GM21526 (cell line): Measurements from ENCODE around the gene CRIP2.

ENCODE experiments used
- ATAC-seq: cut with Tn5 transposase; IDR thresholded peaks from one replicate; pipeline ENCODE4 v1.9.1; 2021; ENCODE audit warnings: moderate library complexity; ENCODE audit not compliant: unreplicated experiment, low FRiP score

CRIP2 gene

DNA sequence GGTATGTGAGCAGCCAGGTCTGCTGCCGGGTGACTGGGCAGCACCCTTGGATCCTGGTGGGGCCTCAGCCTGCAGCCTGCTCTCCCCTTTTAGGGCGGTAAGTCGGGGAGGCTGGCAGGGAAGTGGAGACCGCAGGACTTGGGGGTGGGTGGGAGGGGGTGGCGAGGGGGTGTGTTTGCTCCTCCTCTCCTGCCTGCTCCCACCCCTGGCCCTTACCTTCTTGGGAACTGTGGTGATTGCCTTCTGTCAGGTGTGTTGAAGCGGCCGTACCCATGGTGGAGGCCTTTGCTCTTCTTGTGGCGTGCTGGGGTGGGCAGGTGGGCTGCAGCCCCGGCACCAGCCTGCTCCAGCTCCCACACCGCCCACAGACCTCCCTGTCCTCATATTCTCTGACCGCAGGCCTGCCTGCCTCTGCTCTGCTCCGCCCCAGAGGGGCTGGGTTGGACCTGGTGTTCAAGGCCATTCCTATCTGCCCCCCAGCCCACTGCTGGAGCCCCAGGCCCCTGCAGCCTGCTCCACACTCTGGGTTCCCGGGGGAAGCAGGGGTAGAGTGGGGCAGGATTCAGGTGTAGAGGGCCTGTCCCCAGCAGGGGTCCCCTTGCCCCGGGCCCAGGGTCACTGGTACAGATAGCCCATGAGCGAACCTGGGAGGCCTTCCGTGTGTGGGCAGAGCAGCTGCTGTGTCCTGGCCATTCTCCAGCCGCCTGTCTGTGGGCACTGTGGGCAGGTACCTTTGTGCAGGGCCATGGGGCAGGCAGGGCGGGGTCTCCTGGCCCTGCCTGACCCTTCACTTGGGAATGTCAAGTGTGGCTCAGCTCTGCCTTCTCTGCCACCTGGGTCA is 21.6 kb downstream of the CRIP2 start:
- no peak for ATAC-seq

DNA sequence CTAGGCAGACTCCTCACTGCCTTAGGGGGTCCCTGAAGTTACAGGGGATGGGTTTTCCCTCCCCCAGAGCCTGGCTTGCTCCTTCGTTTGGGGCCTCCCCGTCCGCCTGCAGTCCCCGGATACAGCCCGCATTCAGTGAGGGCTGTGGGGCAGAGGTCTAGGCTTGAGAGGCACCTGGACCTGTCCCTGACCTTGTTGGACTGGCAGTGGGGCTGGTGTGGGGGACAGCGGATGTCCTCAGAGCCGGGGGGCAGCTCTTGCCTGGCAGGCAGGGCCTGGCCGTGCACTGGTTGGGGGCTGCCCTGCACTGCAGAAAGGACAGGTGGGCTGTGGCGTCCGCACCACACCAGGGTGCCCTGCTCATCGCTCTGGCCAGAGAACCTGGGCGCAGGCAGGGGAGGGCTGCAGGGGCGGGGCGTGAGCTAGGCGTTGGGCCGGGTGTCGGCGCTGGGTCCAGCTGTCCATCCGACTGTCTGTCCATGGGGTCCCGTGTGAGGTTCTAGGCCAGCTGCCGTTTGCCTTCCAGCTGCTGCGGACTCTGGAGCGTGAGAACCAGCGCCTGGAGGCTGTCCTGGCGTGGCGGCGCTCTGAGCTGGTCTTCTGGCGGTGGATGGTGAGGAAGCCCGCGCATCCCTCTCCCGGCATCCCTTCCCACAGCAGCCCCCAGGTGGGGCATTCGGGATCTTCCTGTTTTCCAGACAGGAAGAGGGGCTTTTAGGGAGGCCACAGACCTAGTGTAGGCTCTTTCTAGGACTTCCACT is 22.4 kb downstream of the CRIP2 start:
- ATAC-seq, result no peak

DNA sequence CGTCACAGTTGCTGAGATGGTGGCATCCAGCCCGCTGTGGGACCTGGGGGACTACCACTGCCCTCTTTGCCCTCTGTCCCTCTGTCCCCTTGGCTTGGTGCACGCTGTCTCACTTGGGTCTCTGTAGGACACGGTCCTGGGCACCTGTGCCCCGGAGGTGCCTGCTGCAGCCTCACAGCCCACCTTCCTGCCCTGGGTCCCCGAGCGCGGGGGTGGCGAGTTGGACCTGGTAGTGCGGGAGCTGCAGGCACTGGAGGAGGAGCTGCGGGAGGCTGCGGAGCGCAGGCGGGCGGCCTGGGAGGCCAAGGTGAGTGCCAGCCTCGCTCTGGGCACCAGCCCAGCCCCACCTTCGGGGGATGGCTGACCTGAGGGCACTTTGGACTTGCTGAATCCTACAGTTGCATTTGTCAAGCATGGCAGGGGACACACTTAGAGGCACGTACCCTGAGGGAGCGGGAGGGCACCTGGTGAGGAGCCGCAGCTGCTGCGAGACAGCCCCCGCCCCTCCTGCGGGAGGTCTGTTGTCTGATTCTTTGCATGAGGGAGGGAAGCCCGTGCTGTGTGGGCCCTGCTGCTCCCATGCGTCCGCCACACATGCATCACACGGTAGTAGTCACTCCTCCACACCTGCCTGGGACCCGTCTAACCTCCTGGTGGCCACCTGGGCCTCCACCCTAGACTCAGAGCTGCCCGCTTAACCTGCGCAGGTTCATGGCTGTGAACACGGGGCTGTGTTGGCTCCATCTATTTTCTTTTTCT is 23.2 kb downstream of the CRIP2 start:
- ATAC-seq, result no peak

DNA sequence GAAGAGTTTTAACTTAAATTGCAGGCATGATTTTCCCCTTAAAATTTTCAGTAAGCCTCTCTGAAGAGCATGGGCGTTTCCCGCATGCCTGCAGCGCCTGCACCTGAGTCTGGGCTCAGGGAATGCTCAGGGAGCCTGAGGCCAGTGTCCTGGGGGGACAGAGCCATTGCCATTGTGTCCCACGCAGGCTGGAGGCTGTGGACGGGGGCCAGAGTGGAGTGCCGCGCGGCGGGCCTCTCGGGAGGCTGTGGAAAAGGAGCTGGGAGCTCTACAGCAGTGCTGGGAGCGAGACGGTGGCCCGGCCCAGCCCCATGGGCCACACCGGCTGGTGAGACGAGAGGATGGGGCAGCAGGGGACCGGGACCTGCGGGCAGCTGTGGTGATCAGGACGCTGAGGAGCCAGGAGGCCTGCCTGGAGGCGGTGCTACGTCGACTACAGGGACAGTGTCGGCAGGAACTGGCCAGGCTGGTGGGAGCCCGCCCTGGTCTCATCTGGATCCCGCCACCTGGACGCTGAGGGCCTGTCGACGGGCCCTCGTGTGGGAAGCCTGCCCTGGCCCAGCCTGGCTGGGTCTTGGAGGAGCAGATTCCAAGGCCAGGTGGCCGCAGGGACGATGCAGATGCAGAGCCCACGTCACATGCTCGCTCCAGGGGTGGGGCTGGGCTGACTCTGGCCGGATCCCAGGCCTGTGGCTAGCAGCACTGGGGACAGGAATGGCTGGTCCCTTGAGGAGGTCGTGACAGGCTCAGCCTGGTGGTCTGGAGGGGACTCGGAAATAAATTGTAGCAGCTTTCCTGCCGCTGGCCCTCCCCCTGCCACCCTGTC is 24.0 kb downstream of the CRIP2 start:
- no peak for ATAC-seq

DNA sequence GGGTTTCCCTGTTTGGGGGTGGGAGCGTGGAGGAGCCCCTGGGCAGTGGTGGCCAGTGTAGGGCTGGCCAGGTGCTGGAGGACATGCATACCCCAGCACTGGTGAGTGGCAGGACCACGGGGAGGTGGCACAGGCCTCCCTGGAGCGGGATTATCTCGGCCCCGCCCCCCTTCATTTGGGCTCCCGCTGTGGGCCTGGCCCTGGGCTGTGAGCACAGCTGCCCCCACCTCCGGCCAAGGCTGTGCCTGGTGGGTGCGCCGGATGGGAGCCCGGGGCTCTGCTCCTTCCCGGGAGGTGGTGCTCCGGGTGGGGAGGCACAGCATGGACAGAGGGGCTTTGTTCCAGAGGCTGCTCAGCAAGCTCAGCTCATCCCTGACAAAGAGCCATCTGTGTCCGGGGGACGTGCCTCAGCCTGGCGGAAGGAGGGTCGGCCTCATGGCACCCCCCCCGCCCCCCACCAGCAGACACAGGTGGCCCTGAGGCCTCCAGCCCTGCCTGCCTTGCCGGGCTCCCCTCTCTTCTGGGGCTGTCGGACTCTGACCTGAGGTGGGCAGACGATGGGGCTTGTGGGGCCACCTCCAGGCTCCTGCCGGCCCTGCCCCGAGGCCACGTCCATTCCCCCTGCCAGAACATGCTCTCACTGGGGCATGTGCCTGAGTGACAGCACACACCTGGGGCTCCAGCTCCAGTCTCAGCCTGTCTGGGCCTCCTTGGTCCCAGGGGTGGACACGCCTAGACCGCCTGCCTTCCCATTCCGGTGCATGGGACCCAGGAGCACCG is 24.8 kb downstream of the CRIP2 start:
- ATAC-seq, result no peak

DNA sequence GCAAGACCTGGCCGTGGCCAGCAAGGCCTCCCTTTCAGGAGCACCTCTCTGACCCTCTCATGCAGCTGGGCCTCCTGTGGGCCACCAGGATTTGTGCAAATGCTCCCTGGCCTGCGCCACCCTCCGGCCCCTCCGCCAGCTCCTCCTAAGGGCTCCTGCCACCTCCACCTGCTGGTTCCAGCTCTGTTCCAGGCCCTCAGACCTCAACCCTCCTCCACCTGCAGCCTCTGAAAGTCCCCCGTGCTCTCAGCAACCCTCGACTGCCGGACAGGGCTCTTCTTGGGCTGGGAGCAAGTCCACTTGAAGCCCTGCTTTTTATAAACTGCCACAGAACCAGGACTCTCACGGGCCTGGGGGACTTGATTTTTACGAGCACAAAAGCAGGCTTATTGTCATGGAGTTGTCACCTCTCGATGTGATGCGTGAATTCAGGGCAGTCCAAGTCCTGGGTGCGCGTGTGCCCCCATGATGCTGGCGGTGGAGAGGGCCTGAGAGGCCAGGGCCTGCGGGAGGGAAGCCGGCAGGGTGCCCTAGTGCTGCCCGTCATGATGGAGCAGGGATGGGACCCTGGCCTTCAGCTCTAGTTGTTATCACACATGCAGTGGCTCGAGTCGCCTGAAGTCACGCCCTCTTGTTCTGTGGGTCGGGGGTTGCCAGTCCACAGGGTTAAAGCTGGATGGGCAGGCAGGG is 25.6 kb downstream of the CRIP2 start:
- ATAC-seq, result no peak

DNA sequence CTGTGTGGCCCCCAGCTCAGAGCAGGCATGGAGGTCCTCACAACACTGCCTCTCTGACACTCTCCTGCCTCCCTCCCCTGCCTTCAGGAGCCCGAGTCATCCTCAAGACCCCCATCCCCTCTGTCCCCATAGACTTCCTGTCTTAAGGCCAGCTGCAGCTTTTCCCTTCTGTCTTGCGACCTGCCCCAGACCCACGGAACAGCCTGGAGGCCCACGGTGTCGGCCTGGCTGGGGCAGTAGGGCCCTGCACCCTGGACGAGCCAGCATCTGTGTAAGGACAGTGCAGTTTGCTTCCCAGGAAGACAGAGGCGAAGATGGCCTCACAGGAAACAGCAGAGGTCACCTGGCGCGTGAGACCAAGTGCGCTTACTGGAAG is 26.1 kb downstream of the CRIP2 start:
- no peak for ATAC-seq

DNA sequence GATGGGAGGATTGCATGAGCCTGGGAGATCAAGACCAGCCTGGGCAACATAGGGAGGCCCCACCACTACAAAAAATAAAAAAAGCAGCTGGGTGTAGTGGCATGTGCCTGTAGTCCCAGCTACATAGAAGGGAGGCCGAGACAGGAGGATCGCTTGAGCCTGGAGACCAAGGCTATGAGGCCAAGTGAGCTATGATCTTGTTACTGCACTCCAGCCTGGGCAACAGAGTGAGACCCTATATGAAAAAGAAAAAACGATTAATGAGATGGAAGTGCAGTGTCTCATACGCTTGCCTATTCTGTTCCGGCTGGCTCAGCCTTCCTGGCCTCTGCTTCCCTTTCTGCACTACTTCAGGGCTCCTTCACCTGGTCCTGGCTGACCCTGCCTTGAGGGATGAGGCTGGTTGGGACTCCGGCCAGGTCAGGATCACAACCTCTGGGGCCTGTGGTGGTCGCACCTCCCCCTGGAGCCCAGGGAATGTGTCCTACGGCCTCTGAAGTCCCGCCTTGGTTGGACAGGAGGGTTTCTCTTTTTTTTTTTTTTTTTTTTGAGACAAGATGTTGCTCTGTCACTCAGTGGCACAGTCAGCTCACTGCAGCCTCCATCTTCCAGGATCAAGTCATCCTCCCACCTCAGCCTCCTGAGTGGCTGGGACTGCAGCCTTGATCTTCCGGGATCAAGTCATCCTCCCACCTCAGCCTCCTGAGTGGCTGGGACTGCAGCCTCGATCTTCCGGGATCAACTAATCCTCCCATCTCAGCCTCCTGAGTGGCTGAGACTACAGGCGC is 27.1 kb downstream of the CRIP2 start:
- no peak for ATAC-seq

DNA sequence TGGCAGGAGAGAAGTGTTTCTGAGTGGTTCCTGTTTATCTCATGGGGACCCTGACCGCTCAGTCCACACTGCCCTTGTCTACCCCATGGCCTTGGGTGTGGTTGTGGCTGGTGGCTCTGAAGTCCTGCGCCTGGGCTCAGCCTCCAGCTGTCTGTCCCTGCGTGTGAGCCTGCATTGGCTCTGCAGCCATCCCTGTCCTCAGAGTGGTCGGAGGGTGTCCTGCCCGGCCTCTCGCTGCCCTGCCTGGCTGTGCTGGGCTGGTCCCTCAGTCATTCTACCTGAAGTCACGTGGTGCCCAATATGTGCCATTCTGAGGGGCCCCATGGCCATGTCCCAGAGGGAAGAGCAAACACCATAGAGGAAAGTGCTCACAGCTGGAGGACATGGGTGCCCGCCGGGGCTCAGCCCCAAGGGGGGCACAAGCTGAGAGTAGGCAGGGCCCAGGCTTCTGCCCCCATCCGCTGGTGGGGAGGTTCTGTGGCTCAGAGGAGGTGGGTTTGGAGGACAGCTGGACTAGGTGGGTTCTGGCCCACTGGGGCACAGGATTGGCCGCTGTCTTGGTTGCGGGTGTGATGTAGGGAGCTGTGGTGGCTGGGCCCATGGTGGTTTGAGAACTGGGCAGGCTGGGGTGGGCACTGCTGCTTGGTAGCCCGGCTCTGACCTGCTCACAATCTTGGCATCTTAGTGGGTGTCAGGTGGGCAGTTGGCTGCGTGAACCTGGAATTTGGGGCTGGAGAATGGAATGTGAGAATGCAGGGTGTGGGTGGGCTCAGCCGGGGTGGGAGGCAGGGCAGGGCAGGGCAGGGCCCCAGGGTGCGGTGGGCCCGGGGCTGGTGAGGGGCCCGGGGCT is 28.1 kb downstream of the CRIP2 start:
- no peak for ATAC-seq

DNA sequence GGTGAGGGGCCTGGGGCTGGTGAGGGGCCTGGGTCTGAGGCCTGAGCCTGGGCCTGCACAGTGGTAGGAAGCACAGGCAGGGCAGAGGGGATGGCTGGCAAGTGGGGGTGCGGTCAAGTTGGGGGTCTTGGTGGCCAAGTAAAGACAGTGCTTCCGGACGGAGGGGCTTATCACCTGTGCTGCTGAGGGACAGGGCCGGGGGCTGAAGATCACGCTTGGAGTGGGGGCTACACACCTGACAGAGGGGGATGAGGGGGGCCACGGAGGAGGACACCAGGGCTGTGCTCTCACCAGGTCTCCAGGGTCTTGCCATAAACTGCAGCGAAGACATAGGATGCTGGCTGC is 28.6 kb downstream of the CRIP2 start:
- ATAC-seq, result no peak

DNA sequence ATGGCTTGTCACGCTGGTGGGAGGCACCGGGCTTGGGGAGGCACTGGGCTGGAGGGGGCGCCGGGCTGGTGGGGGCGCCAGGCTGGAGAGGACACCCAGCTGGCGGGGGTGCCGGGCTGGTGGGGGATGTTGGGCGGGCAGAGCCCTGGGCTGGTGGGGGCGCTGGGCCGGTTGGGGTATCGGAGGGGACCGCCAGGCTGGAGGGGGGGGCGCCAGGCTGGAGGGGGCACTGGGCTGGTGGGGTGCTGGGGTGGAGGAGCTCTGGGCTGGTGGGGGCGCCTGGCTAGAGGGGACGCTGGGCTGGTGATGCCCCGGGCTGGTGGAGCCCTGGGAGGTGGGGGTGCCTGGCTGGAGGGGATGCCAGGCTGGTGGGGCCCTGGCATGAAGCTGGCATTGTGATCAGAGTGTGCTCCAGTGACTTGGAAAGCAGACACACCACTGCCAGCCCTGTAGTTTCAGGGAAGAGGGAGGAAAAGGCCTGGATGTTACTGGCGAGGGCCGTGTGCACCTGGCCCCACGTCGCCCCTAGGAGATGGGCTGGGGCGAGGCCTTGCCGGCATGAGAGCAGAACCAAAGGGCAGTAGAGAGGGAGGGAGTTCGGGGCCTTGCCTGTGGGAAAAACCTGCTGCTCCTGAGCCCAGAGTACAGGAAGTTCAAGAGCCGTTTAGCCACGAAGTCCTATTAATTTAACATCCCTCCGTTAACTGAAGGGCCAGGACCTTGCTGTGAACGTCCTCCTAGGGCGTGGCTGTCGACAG is 29.5 kb downstream of the CRIP2 start:
- ATAC-seq, result no peak

DNA sequence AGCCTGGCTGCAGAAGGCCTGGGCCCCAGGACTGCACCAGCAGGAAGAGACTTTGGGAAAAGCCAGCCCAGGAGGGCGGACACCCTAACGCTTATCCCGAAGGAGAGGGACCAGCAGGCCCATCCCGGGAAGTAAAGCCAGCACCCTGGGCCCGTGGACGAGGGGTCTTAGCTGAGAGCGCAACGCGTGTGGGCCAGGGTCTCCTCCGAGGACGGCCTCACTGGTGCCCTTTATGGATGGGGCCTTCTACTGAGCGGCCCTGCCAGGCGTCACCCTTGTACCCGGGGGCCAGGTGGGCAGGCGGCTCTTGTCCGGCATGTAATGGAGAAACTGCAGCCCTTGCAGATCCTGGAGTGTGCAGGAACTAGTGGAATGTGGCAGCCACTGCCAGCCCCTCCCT is 30.5 kb downstream of the CRIP2 start:
- ATAC-seq, result no peak

DNA sequence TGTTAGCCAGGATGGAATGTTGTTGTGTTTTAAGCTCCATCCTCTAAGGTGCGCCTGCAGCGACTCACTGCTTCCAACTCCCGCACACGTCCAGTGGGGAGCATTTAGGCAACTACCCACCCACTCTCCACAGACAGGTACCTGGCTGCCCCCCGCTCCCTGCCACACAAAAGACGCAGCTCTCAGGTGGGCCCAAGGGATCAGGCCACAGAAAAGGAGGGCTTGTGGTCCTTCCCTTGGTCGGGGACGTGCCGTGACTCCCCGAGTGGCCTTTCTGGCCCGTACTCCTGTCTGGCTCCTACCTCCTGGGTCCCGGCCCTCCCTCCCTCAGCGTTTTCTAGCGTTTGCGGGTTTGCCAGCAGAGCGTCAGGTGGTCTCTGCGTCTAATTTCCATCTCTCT is 32.6 kb downstream of the CRIP2 start:
- ATAC-seq, result no peak

DNA sequence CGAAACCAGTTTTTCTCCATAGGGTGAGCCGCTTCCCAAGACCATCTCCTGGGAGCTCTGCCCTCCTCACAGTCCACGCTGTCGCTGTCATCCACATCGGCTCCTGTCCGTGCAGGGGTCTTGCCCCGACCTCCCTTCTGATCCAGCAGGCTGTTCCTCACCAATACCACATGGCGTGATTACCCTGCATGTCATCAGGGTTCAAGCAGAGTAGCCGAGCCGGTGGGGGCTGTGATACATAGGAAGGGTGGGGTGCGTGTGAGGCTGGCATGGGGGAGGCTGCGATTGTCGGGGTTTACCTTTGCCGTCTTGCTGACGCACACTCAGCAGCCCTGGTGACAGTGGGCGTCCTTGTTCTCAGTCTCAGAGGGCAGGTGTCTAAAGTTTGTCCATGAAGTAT is 33.4 kb downstream of the CRIP2 start:
- no peak for ATAC-seq

DNA sequence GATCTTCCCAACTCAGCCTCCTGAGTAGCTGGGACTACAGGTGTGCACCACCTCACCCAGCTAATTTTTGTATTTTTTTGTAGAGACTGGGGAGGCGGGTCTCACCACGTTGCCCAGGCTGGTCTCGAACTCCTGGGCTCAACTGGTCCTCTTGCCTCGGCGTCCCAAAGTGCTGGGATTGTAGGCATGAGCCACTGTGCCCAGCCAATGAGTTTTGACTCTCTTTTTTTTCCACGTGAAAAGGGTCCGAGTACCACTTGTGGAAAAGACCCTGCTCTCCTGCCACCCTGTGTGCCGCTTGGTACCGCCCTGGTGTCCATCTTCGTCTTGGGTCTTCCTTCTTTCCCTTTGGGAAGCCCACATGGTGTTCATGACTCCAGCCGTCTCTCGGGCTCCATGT is 34.0 kb downstream of the CRIP2 start:
- ATAC-seq, result no peak

DNA sequence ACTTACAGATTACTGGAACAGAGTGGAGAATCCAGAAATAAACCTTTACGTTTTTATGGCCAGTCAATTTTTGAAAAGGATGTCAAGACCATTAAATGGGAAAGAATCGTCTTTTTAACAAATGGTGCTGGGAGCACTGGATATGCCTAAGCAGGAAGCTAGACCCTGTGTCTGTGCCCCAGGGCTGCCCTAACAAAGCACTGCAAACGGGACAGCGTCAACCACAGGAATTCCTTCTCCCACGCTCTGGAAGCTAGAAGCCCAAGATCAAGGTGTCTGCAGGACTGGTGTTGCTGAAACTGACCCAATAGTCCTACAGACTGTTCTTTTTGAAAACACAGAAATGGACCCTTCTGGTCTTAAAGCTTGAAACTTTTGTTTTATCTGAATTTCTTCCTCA is 42.5 kb downstream of the CRIP2 start:
- ATAC-seq, result no peak
